Measurements from ENCODE around the gene MPC2. TPM values are rescaled to one million over a fixed set of nuclear protein-coding genes. Genes with fewer than 3 reads are reported as not detected.
A peak's percentile ranks its signal among the peaks of the same experiment; 100 is the strongest.
"Not testable (repeated sequence)": the region's sequence is repeated elsewhere in the genome, so short reads cannot be mapped to it uniquely, and the experiment has no call there.

MPC2 gene
- total and polyA plus RNA-seq, 12 donors, result 131 to 268 (median 222) TPM

DNA sequence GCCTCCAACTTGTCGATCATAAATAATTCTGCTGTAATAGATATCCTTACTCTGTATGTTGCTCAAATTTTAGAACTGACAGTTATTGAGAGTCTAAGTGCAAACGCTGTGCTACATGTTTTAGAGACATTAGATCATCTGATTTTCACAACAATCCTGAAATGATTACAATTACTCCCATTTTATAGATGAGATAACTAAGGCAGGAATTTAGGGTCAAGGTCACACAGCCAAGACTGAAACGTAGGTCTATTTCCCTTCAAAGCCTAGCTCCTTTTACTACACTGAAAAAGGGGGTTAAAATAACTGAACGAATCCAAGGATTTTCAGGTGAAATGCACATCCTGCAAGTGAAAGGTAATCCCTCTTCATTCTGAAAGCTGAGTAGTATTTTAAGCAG lies 3.1 kb downstream of the MPC2 start:
- Histone ChIP-seq H3K36me3 (no peaks in the 10 kb centered on the region), H3K4me3 (peak overlapping the region in 9 of 10 donors; percentile 57 to 97 (median 87)), H3K4me1 (peaks cover 0 to 61% (median 39%) of the 10 kb centered on the region in 9 donors), H3K27ac (peak overlapping the region in 9 of 10 donors; percentile 91 to 99 (median 97)), H3K27me3 (no peaks in the 10 kb centered on the region), H3K9me3 (no peaks in the 10 kb centered on the region)
- no peak for DNase-seq
- no peak for ATAC-seq
- intact Hi-C loops (cut with DNase I), result loop anchor here in 6 of 10 donors (5.0 to 10.0 kb wide), 4 partner anchors 129 to 219 kb away; partner anchors contain the start of gene MPZL1 (in 2 of the 6)
- WGBS, 2 donors, result 65 to 68% methylated on average over 4 of the region's 4 CpGs
- TF ChIP-seq, protein P1, sequence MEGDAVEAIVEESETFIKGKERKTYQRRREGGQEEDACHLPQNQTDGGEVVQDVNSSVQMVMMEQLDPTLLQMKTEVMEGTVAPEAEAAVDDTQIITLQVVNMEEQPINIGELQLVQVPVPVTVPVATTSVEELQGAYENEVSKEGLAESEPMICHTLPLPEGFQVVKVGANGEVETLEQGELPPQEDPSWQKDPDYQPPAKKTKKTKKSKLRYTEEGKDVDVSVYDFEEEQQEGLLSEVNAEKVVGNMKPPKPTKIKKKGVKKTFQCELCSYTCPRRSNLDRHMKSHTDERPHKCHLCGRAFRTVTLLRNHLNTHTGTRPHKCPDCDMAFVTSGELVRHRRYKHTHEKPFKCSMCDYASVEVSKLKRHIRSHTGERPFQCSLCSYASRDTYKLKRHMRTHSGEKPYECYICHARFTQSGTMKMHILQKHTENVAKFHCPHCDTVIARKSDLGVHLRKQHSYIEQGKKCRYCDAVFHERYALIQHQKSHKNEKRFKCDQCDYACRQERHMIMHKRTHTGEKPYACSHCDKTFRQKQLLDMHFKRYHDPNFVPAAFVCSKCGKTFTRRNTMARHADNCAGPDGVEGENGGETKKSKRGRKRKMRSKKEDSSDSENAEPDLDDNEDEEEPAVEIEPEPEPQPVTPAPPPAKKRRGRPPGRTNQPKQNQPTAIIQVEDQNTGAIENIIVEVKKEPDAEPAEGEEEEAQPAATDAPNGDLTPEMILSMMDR (IDR thresholded peaks at IDR 0.05), result no peak

DNA sequence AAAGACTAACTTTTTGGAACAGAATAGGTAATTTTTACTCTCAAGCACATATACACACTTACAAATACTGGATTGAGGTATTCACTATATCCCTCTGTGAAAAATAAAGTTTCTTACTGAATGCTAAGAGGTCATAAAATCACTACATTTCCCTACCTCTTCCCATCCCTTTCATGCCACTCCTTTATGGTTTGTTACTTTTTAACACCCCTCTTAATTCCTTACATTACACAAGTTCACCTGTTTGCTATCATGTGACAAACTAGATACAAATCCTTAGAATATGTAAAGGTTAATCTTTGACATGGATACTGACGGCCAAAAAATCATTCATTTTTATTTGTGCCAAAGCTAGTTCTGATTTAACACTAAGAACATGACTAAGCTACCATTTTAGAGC lies 7.1 kb downstream of the MPC2 start:
- no peak overlapping the region for H3K4me3 ChIP-seq
- intact Hi-C loops (cut with DNase I), result loop anchor here in 7 of 10 donors (5.0 to 10.0 kb wide), 5 partner anchors 105 to 215 kb away; partner anchors contain the start of gene MPZL1 (in 2 of the 7)
- H3K36me3 ChIP-seq, result no peaks in the 10 kb centered on the region
- ATAC-seq (no peak), DNase-seq (no peak)
- peaks cover 0 to 83% (median 36%) of the 10 kb centered on the region in 9 donors for H3K4me1 ChIP-seq
- no peak overlapping the region for H3K27ac ChIP-seq
- no peaks in the 10 kb centered on the region for H3K9me3 ChIP-seq
- TF ChIP-seq, protein P1 (IDR thresholded peaks at IDR 0.05), result no peak
- H3K27me3 ChIP-seq, result no peaks in the 10 kb centered on the region
- WGBS, 2 donors, result 50 to 63% methylated on average over 1 of the region's 1 CpG

DNA sequence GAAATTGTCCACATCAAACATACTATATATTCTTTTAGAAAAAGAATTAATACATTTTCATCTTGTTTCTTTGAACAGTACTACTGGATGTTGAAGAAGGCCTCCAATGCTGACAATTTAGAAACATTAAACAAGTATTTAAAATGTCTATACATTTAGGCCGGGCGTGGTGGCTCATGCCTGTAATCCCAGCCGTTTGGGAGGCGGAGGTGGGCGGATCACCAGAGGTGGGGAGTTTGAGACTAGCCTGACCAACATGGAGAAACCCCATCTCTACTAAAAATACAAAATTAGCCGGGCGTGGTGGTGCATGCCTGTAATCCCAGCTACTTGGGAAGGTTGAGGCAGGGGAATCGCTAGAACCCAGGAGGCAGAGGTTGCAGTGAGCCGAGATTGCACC lies 8.0 kb downstream of the MPC2 start:
- WGBS, 2 donors, result 91 to 95% methylated on average over 9 of the region's 9 CpGs
- intact Hi-C loops (cut with DNase I), result loop anchor here in 1 of 10 donors (10.0 kb wide), 1 partner anchor 104 kb away; no protein-coding TSS in a partner anchor
- Histone ChIP-seq H3K4me1 (peaks cover 0 to 83% (median 28%) of the 10 kb centered on the region in 9 donors), H3K27ac (peak overlapping the region in 1 of 10 donors; percentile 7)
- DNase-seq, H3K36me3 ChIP-seq, ATAC-seq, H3K4me3 ChIP-seq, H3K27me3 ChIP-seq, H3K9me3 ChIP-seq: not testable (repeated sequence)

DNA sequence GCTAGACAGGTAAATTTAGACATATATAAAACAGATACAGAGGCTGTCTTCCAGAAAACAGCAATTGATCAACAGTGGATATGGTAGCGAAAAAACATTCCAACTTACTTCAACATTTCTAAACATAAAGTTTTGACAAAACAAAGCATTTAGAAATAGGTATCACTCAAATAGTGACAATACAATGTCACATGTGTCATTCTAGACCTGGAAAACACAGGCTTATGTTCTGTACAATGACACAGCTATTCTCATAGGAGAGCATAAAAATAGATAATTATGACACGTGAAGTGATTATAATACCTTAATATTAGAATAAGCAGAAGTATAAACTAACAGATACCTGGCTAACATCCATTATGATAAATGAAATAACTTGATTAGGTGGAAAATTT lies 8.4 kb downstream of the MPC2 start:
- Histone ChIP-seq H3K27ac (peak overlapping the region in 1 of 10 donors; percentile 7), H3K9me3 (no peaks in the 10 kb centered on the region), H3K27me3 (no peaks in the 10 kb centered on the region), H3K4me3 (no peak overlapping the region), H3K36me3 (peaks cover 0 to 7% (median 0%) of the 10 kb centered on the region in 9 donors), H3K4me1 (peaks cover 0 to 78% (median 31%) of the 10 kb centered on the region in 9 donors)
- intact Hi-C loops (cut with DNase I), result loop anchor here in 1 of 10 donors (10.0 kb wide), 1 partner anchor 104 kb away; no protein-coding TSS in a partner anchor
- WGBS, 2 donors, result 70 to 75% methylated on average over 2 of the region's 2 CpGs
- ATAC-seq, result no peak
- DNase-seq, result no peak
- TF ChIP-seq, protein P1 (IDR thresholded peaks at IDR 0.05), result no peak
